Liver (tissue), 9 donors: ENCODE data around the gene TP53I3. TPM values are rescaled to one million over a fixed set of nuclear protein-coding genes. Genes with fewer than 3 reads are reported as not detected.

Source experiments
- DNase-seq: peaks from one replicate; pipeline ENCODE4 v3.0.0-alpha.2; 2017; ENCODE audit warnings: low spot score
- H3K27ac ChIP-seq, 2 donors: one replicate each; pipeline ENCODE4 v1.7.0; 2013; ENCODE audit warnings: inconsistent platforms in 2 of 2, low read length in 2 of 2, control low read depth in 1 of 2, low read depth in 1 of 2, mild to moderate bottlenecking in 1 of 2
- H3K27me3 ChIP-seq, 4 donors: one replicate each; pipeline versions ENCODE4 v1.6.1 to v1.7.0; 2013; ENCODE audit warnings: low read length in 3 of 4, inconsistent platforms in 1 of 4, mild to moderate bottlenecking in 1 of 4, moderate library complexity in 1 of 4; ENCODE audit not compliant: control insufficient read depth in 4 of 4, insufficient read depth in 4 of 4
- H3K36me3 ChIP-seq, 4 donors: one replicate each; pipeline versions ENCODE4 v1.6.1 to v1.7.0; 2013; ENCODE audit warnings: low read length in 3 of 4, mild to moderate bottlenecking in 3 of 4, low read depth in 1 of 4, moderate library complexity in 1 of 4; ENCODE audit not compliant: control insufficient read depth in 4 of 4, insufficient read depth in 3 of 4
- H3K4me1 ChIP-seq, 4 donors: one replicate each; pipeline versions ENCODE4 v1.6.1 to v1.7.0; 2013; ENCODE audit warnings: low read length in 3 of 4, mild to moderate bottlenecking in 3 of 4, moderate library complexity in 1 of 4; ENCODE audit not compliant: control insufficient read depth in 4 of 4, insufficient read depth in 4 of 4
- H3K4me3 ChIP-seq, 3 donors: one replicate each; pipeline versions ENCODE4 v1.6.1 to v1.7.0; 2013; ENCODE audit warnings: low read length in 3 of 3, control low read depth in 1 of 3, low read depth in 1 of 3, mild to moderate bottlenecking in 1 of 3
- H3K9ac ChIP-seq, 2 donors: one replicate each; pipeline ENCODE4 v1.7.0; 2013; ENCODE audit warnings: low read length in 2 of 2, mild to moderate bottlenecking in 2 of 2, moderate library complexity in 2 of 2, control low read depth in 1 of 2, low read depth in 1 of 2
- H3K9me3 ChIP-seq, 4 donors: one replicate each; pipeline versions ENCODE4 v1.6.1 to v1.7.0; 2013; ENCODE audit warnings: low read length in 3 of 4; ENCODE audit not compliant: control insufficient read depth in 4 of 4
- CTCF ChIP-seq: fragments of 150-350 bp; IDR thresholded peaks from 2 replicates; pipeline ENCODE4 v1.5.1; 2017; ENCODE audit warnings: improper control_type of control experiment, low read depth, low read length; ENCODE audit not compliant: missing input control
- EGR1 ChIP-seq, 2 donors: IDR thresholded peaks; 2 replicates each; pipeline ENCODE4 v1.6.1; 2016 to 2018; ENCODE audit warnings: antibody characterized with exemption in 2 of 2, low read depth in 2 of 2
- FOXA1 ChIP-seq: IDR thresholded peaks from 2 replicates; pipeline ENCODE4 v1.6.1; 2016; ENCODE audit warnings: antibody characterized with exemption
- FOXA2 ChIP-seq: IDR thresholded peaks from 2 replicates; pipeline ENCODE4 v1.6.1; 2016; ENCODE audit warnings: antibody characterized with exemption
- GABPA ChIP-seq, 2 donors: IDR thresholded peaks in 1 of 2; conservative IDR thresholded peaks in 1 of 2; 2 replicates each; pipeline ENCODE4 v1.6.1; 2016; ENCODE audit warnings: antibody characterized with exemption in 2 of 2, mild to moderate bottlenecking in 1 of 2, moderate library complexity in 1 of 2
- HNF4A ChIP-seq, 2 donors: conservative IDR thresholded peaks; 2 replicates each; pipeline ENCODE4 v1.6.1; 2016; ENCODE audit warnings: antibody characterized with exemption in 2 of 2, mild to moderate bottlenecking in 2 of 2
- HNF4G ChIP-seq: IDR thresholded peaks from 2 replicates; pipeline ENCODE4 v1.6.1; 2016; ENCODE audit warnings: antibody characterized with exemption
- JUND ChIP-seq, 2 donors: IDR thresholded peaks; 2 replicates each; pipeline ENCODE4 v1.6.1; 2016; ENCODE audit warnings: antibody characterized with exemption in 2 of 2
- MAX ChIP-seq: IDR thresholded peaks from 2 replicates; pipeline ENCODE4 v1.6.1; 2016; ENCODE audit warnings: antibody characterized with exemption
- NR2F2 ChIP-seq: IDR thresholded peaks from 2 replicates; pipeline ENCODE4 v1.6.1; 2016; ENCODE audit warnings: antibody characterized with exemption
- RAD21 ChIP-seq, 2 donors: IDR thresholded peaks; 2 replicates each; pipeline ENCODE4 v1.6.1; 2016; ENCODE audit warnings: antibody characterized with exemption in 2 of 2, mild to moderate bottlenecking in 2 of 2
- RXRA ChIP-seq, 2 donors: IDR thresholded peaks; 2 replicates each; pipeline ENCODE4 v1.6.1; 2017 to 2018; ENCODE audit warnings: antibody characterized with exemption in 2 of 2, mild to moderate bottlenecking in 1 of 2
- SP1 ChIP-seq: IDR thresholded peaks from 2 replicates; pipeline ENCODE4 v1.6.1; 2018; ENCODE audit warnings: antibody characterized with exemption, mild to moderate bottlenecking
- TAF1 ChIP-seq: conservative IDR thresholded peaks from 2 replicates; pipeline ENCODE4 v1.6.1; 2016; ENCODE audit warnings: antibody characterized with exemption, mild to moderate bottlenecking
- YY1 ChIP-seq: IDR thresholded peaks from 2 replicates; pipeline ENCODE4 v1.6.1; 2016; ENCODE audit warnings: antibody characterized with exemption, mild to moderate bottlenecking
- WGBS: extraction: QIAGEN DNeasy Blood & Tissue Kit; methylation state at CpG from one replicate; pipeline ENCODE4 v1.1.7; 2013; 5-methylcytosine and 5-hydroxymethylcytosine counted together
- polyA plus RNA-seq, 2 donors: library from polyadenylated mRNA; stranded (reverse) in 1 of 2; unstranded in 1 of 2; fragments of 200-250 nt in 1 of 2; fragments of >200 nt in 1 of 2; fragmentation: Nextera tagmentation in 1 of 2; extraction: Ambion mirVana in 1 of 2; gene quantifications; one replicate each; pipeline versions ENCODE4 v1.2.1 to v1.2.3, GENCODE V29; 2013 to 2015
- total RNA-seq, 2 donors: library from RNA; depleted of rRNA; stranded (reverse); fragments of >200 nt; gene quantifications; one replicate each; pipeline ENCODE4 v1.2.3, GENCODE V29; 2014
- TF ChIP-seq, protein P1 (sequence below): IDR thresholded peaks from 2 replicates; pipeline ENCODE4 v1.6.1; 2016; ENCODE audit warnings: antibody characterized with exemption, mild to moderate bottlenecking
- donor health status: healthy.
- donor health status: healthy.
- donor health status: healthy.
- donor health status: healthy.
- donor health status: healthy.

Gene TP53I3
- total and polyA plus RNA-seq, 4 donors = 6.6 to 19.5 (median 10.7) TPM

- Histone ChIP-seq H3K27me3 (no peaks in the 10 kb centered on the region), H3K4me1 (peaks cover 1 to 25% (median 9%) of the 10 kb centered on the region in 4 donors), H3K36me3 (peaks cover 0 to 13% (median 8%) of the 10 kb centered on the region in 4 donors), H3K9me3 (no peaks in the 10 kb centered on the region), H3K27ac (peak overlapping the region; percentile 74 to 86), H3K4me3 (peak overlapping the region in 1 of 3 donors; percentile 55), H3K9ac (no peak overlapping the region)
- 47% methylated on average over 9 of the region's 9 CpGs for WGBS
- peak; percentile 46 for DNase-seq
- TF ChIP-seq CTCF = no peak
- TF ChIP-seq FOXA2 = no peak
- TF ChIP-seq YY1 = no peak
- no peak for TF ChIP-seq SP1
- no peak for TF ChIP-seq HNF4G
- no peak for TF ChIP-seq RAD21 (IDR thresholded peaks at IDR 0.05)
- no peak for TF ChIP-seq EGR1 (IDR thresholded peaks at IDR 0.05; ENCODE audit: low read depth in 2 of 2)
- TF ChIP-seq TAF1 = no peak
- TF ChIP-seq GABPA (IDR thresholded peaks at IDR 0.05 in 1 of 2, conservative IDR thresholded peaks at IDR 0.05 in 1 of 2) = no peak
- no peak for TF ChIP-seq HNF4A (conservative IDR thresholded peaks at IDR 0.05)
- TF ChIP-seq JUND (IDR thresholded peaks at IDR 0.05) = no peak
- TF ChIP-seq MAX = no peak
- TF ChIP-seq FOXA1 = no peak
- no peak for TF ChIP-seq RXRA (IDR thresholded peaks at IDR 0.05)
- TF ChIP-seq, protein P1, sequence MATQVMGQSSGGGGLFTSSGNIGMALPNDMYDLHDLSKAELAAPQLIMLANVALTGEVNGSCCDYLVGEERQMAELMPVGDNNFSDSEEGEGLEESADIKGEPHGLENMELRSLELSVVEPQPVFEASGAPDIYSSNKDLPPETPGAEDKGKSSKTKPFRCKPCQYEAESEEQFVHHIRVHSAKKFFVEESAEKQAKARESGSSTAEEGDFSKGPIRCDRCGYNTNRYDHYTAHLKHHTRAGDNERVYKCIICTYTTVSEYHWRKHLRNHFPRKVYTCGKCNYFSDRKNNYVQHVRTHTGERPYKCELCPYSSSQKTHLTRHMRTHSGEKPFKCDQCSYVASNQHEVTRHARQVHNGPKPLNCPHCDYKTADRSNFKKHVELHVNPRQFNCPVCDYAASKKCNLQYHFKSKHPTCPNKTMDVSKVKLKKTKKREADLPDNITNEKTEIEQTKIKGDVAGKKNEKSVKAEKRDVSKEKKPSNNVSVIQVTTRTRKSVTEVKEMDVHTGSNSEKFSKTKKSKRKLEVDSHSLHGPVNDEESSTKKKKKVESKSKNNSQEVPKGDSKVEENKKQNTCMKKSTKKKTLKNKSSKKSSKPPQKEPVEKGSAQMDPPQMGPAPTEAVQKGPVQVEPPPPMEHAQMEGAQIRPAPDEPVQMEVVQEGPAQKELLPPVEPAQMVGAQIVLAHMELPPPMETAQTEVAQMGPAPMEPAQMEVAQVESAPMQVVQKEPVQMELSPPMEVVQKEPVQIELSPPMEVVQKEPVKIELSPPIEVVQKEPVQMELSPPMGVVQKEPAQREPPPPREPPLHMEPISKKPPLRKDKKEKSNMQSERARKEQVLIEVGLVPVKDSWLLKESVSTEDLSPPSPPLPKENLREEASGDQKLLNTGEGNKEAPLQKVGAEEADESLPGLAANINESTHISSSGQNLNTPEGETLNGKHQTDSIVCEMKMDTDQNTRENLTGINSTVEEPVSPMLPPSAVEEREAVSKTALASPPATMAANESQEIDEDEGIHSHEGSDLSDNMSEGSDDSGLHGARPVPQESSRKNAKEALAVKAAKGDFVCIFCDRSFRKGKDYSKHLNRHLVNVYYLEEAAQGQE = no peak
These were observed 7.1 kb downstream of the TP53I3 start for GRCh38 chr2:24077535-24077877.

- Histone ChIP-seq H3K36me3 (peaks cover 0 to 18% (median 10%) of the 10 kb centered on the region in 4 donors), H3K27ac (peak overlapping the region; percentile 74 to 86)
- WGBS = 11% methylated on average over 41 of the region's 41 CpGs
These were observed 7.6 kb downstream of the TP53I3 start for GRCh38 chr2:24076849-24077534.

More at GRCh38 chr2:24076849-24077534, 7.6 kb downstream of the TP53I3 start:
- TF ChIP-seq NR2F2 = no peak
- TF ChIP-seq CTCF = no peak
- no peak for TF ChIP-seq EGR1 (IDR thresholded peaks at IDR 0.05; ENCODE audit: low read depth in 2 of 2)
- TF ChIP-seq, protein P1 = no peak
- TF ChIP-seq MAX = no peak
- no peak for TF ChIP-seq SP1
- no peak for TF ChIP-seq RXRA (IDR thresholded peaks at IDR 0.05)
- H3K4me3 ChIP-seq = peak overlapping the region; percentile 55 to 81 (median 55)
- peaks cover 1 to 22% (median 9%) of the 10 kb centered on the region in 4 donors for H3K4me1 ChIP-seq
- H3K27me3 ChIP-seq = no peaks in the 10 kb centered on the region
- H3K9ac ChIP-seq = no peak overlapping the region
- no peak for DNase-seq
- H3K9me3 ChIP-seq = no peaks in the 10 kb centered on the region
